Testis (tissue), 3 donors: ENCODE results near the gene SELP. TPM values are rescaled to one million over a fixed set of nuclear protein-coding genes. Genes with fewer than 3 reads are reported as not detected.
"Not testable (repeated sequence)": the region's sequence is repeated elsewhere in the genome, so short reads cannot be mapped to it uniquely, and the experiment has no call there.

Source experiments
- DNase-seq: peaks from one replicate; pipeline ENCODE4 v3.0.0-alpha.2; 2019
- H3K27ac ChIP-seq, 2 donors: fragments of 200-600 bp; sonication (generic); one replicate each; pipeline ENCODE4 v1.5.1; 2019
- H3K27me3 ChIP-seq: fragments of 200-600 bp; sonication (generic); one replicate; pipeline ENCODE4 v1.5.1; 2019
- H3K36me3 ChIP-seq: fragments of 200-600 bp; sonication (generic); one replicate; pipeline ENCODE4 v1.5.1; 2017; ENCODE audit warnings: low read depth; ENCODE audit errors: missing control alignments
- H3K4me1 ChIP-seq: fragments of 200-600 bp; sonication (generic); one replicate; pipeline ENCODE4 v1.5.1; 2019
- H3K4me3 ChIP-seq, 2 donors: fragments of 200-600 bp; sonication (generic); one replicate each; pipeline ENCODE4 v1.5.1; 2017 to 2019
- H3K9me3 ChIP-seq: fragments of 200-600 bp; sonication (generic); one replicate; pipeline ENCODE4 v1.5.1; 2017
- CTCF ChIP-seq, 3 experiments: fragments of 450-650 bp in 2 of 3; fragments of 200-600 bp in 1 of 3; sonication (generic) in 1 of 3; IDR thresholded peaks; one replicate each; pipeline ENCODE4 v1.5.1; 2016 to 2019; ENCODE audit warnings: antibody characterized with exemption in 3 of 3, mild to moderate bottlenecking in 2 of 3, moderate library complexity in 1 of 3
- POLR2A ChIP-seq: fragments of 450-650 bp; IDR thresholded peaks from one replicate; pipeline ENCODE4 v1.6.1; 2017; ENCODE audit warnings: antibody characterized with exemption, mild to moderate bottlenecking, moderate library complexity
- WGBS, 2 donors: methylation state at CpG; one replicate each; pipeline ENCODE4 v1.1.5; 2018; 5-methylcytosine and 5-hydroxymethylcytosine counted together
- intact Hi-C: fragments of 100-400 bp; cut with DNase I; formaldehyde crosslinking; loops from one replicate; pipeline ENCODE4 v1.15.1; 2023; ENCODE audit warnings: low total_unique reads
- polyA plus RNA-seq: library from polyadenylated mRNA; stranded (reverse); fragments of 350-450 nt; fragmentation: Illumina TruSeq; extraction: RNeasy Lipid Tissue Mini Kit (QIAGEN cat#74804); gene quantifications from one replicate; pipeline ENCODE4 v1.2.3, GENCODE V29; 2014; ENCODE audit warnings: low read depth, low replicate concordance; ENCODE audit not compliant: insufficient read depth
- total RNA-seq, 2 donors: library from RNA; depleted of rRNA; stranded (reverse); fragments of >200 nt; gene quantifications; one replicate each; pipeline ENCODE4 v1.2.3, GENCODE V29; 2016

The SELP gene
- total and polyA plus RNA-seq, 3 donors from 2014 or later, result 1.7 to 6.4 (median 3.1) TPM

- H3K9me3 ChIP-seq, intact Hi-C loops: not testable (repeated sequence)
These were observed 31.1 kb upstream of the SELP start for GRCh38 chr1:169661066-169661465.

GRCh38 chr1:169658777-169659176, 28.9 kb upstream of the SELP start:
- intact Hi-C loops, DNase-seq, H3K36me3 ChIP-seq, H3K4me3 ChIP-seq, H3K9me3 ChIP-seq, H3K27ac ChIP-seq, H3K4me1 ChIP-seq, H3K27me3 ChIP-seq: not testable (repeated sequence)

More at GRCh38 chr1:169661066-169661465, 31.1 kb upstream of the SELP start:
- not testable (repeated sequence) for H3K36me3 ChIP-seq, H3K27me3 ChIP-seq, H3K4me1 ChIP-seq, H3K4me3 ChIP-seq, H3K27ac ChIP-seq, DNase-seq
- WGBS, 2 donors, result 93 to 96% methylated on average over 7 to 14 of the region's 16 CpGs

- no peaks in the 10 kb centered on the region for H3K27me3 ChIP-seq
- no peak overlapping the region for H3K27ac ChIP-seq
- 93 to 97% methylated on average over 2 of the region's 2 CpGs for WGBS, 2 donors
- H3K4me1 ChIP-seq, result no peaks in the 10 kb centered on the region
- intact Hi-C loops, result no loop called here
- H3K4me3 ChIP-seq, result no peak overlapping the region
- no peak for TF ChIP-seq CTCF (IDR thresholded peaks at IDR 0.05)
- TF ChIP-seq POLR2A, result no peak
- DNase-seq, result no peak
- H3K36me3 ChIP-seq, result no peaks in the 10 kb centered on the region
- no peaks in the 10 kb centered on the region for H3K9me3 ChIP-seq
These were observed 23.9 kb upstream of the SELP start for GRCh38 chr1:169653873-169654272.

GRCh38 chr1:169651035-169651434, 21.1 kb upstream of the SELP start:
- no peaks in the 10 kb centered on the region for H3K36me3 ChIP-seq
- no peak overlapping the region for H3K4me3 ChIP-seq
- WGBS, 2 donors, result 67 to 74% methylated on average over 2 of the region's 2 CpGs
- no peak overlapping the region for H3K27ac ChIP-seq
- TF ChIP-seq CTCF (IDR thresholded peaks at IDR 0.05) (no peak), POLR2A (no peak)
- no peaks in the 10 kb centered on the region for H3K9me3 ChIP-seq
- no peaks in the 10 kb centered on the region for H3K4me1 ChIP-seq
- DNase-seq, result no peak
- H3K27me3 ChIP-seq, result no peaks in the 10 kb centered on the region
- intact Hi-C loops, result no loop called here

- H3K27me3 ChIP-seq, result no peaks in the 10 kb centered on the region
- no peaks in the 10 kb centered on the region for H3K9me3 ChIP-seq
- no peak overlapping the region for H3K27ac ChIP-seq
- H3K4me3 ChIP-seq, result no peak overlapping the region
- H3K4me1 ChIP-seq, result no peaks in the 10 kb centered on the region
- no peak for TF ChIP-seq CTCF (IDR thresholded peaks at IDR 0.05)
- no peak for TF ChIP-seq POLR2A
- H3K36me3 ChIP-seq, result no peaks in the 10 kb centered on the region
- WGBS, 2 donors, result 54 to 66% methylated on average over 4 of the region's 4 CpGs
- no peak for DNase-seq
- intact Hi-C loops, result no loop called here
These were observed 20.6 kb upstream of the SELP start for GRCh38 chr1:169650551-169650950.

GRCh38 chr1:169648709-169649108, 18.8 kb upstream of the SELP start:
- no peaks in the 10 kb centered on the region for H3K36me3 ChIP-seq
- H3K4me1 ChIP-seq, result no peaks in the 10 kb centered on the region
- no peak for DNase-seq
- intact Hi-C loops, result no loop called here
- no peak overlapping the region for H3K4me3 ChIP-seq
- H3K27ac ChIP-seq, result no peak overlapping the region
- no peak for TF ChIP-seq POLR2A
- TF ChIP-seq CTCF (IDR thresholded peaks at IDR 0.05), result no peak
- H3K9me3 ChIP-seq, result no peaks in the 10 kb centered on the region
- 57 to 69% methylated on average over 1 of the region's 1 CpG for WGBS, 2 donors
- H3K27me3 ChIP-seq, result no peaks in the 10 kb centered on the region
